Cardiac fibroblast (primary cell): ENCODE results near the gene OPCML.

Source experiments
- DNase-seq, 2 donors: peaks; one replicate each; pipeline versions ENCODE4 v3.0.0 to v3.0.0-alpha.2; 2010; ENCODE audit warnings: low read depth in 2 of 2
- H3K4me3 ChIP-seq, 2 donors: replicated peaks in 1 of 2; 1 replicate in 1 of 2; 2 replicates in 1 of 2; pipeline ENCODE4 v1.5.1; 2011; ENCODE audit warnings: low read depth in 2 of 2, low read length in 2 of 2, mild to moderate bottlenecking in 2 of 2, moderate library complexity in 1 of 2
- TF ChIP-seq, protein P1 (sequence below): IDR thresholded peaks from one replicate; pipeline ENCODE4 v1.5.1; 2011; ENCODE audit warnings: low read depth, mild to moderate bottlenecking, low read length, inconsistent platforms

OPCML gene

DNA sequence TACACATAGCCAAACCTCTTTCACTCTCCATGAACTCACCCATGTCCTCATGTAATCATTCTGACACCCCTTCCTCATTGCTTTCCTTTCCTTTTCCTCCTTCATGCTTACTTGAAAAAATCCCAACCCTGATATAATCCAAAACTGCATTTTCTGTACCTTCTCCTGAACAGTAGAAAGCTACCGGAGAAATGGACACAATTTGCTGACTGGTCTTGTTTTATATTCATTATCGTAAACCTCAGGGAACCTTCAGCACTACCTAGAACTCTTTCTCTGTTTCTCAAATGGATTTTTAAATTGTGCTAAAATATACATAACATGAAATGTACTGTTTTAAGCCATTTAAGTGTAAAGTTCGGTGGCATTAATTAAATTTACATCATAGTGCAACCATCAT is 1165.0 kb downstream of the OPCML start:
- TF ChIP-seq, protein P1, sequence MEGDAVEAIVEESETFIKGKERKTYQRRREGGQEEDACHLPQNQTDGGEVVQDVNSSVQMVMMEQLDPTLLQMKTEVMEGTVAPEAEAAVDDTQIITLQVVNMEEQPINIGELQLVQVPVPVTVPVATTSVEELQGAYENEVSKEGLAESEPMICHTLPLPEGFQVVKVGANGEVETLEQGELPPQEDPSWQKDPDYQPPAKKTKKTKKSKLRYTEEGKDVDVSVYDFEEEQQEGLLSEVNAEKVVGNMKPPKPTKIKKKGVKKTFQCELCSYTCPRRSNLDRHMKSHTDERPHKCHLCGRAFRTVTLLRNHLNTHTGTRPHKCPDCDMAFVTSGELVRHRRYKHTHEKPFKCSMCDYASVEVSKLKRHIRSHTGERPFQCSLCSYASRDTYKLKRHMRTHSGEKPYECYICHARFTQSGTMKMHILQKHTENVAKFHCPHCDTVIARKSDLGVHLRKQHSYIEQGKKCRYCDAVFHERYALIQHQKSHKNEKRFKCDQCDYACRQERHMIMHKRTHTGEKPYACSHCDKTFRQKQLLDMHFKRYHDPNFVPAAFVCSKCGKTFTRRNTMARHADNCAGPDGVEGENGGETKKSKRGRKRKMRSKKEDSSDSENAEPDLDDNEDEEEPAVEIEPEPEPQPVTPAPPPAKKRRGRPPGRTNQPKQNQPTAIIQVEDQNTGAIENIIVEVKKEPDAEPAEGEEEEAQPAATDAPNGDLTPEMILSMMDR: no peak
- DNase-seq: no peak
- no peak overlapping the region for H3K4me3 ChIP-seq

DNA sequence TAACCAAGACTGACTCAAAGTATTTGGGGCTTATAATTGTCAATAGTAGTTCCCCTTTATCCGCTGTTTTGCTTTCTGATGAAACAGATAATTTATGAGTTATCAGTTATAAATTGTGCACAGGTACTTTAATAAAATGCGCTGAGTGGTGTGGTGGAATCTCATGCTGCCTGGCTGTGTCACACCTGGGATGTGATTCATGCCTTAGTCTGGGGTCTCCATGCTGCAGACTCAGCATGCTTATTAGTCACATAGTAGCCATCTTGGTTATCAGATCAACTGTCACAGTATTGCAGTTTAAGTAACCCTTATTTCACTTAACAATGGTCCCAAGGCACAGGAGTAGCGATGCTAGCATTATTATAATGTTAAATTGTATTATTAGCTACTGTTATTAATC is 1166.7 kb downstream of the OPCML start:
- TF ChIP-seq, protein P1: no peak

More for the DNA sequence above, 1166.7 kb downstream of the OPCML start:
- no peak overlapping the region for H3K4me3 ChIP-seq
- no peak for DNase-seq
